ENCODE data around the gene REELD1. TPM values are rescaled to one million over a fixed set of nuclear protein-coding genes. Genes with fewer than 3 reads are reported as not detected.

REELD1 gene
- total and polyA plus RNA-seq, 12 donors = 0.12 to 1.4 (median 0.22) TPM; not detected in 6

DNA sequence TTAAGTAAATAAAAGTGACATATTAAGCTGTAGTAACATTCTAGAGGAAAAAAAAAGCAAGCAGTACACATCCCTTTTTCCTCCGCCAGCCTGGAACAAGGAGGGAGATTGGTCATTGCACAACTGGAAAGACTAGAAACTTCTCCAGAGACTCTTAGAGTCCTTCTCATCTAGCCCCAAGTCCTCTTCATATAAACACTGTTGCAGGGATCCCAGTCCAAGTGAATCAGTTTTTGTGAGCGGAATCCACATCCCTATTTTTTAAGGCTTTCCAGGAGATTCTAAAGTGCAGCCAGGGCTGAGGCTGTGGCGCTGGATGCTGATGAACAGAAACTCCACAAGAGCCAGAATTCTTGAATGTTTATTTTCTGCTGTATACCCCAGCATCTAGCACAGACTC, 23.8 kb downstream of the REELD1 start:
- DNase-seq (no peak), ATAC-seq (no peak)
- intact Hi-C loops (cut with DNase I) = loop anchor here in 4 of 10 donors (2.0 to 10.0 kb wide), 4 partner anchors 45 to 847 kb away; no protein-coding TSS in a partner anchor
- Histone ChIP-seq H3K27me3 (no peaks in the 10 kb centered on the region), H3K27ac (peak overlapping the region in 1 of 10 donors; percentile 34), H3K9me3 (peaks cover 0 to 4% (median 0%) of the 10 kb centered on the region in 11 donors), H3K4me1 (peaks cover 5 to 62% (median 40%) of the 10 kb centered on the region in 9 donors), H3K36me3 (no peaks in the 10 kb centered on the region), H3K4me3 (no peak overlapping the region)
- WGBS, 2 donors = 91 to 97% methylated on average over 3 of the region's 3 CpGs
- no peak for TF ChIP-seq CTCF (IDR thresholded peaks at IDR 0.05)

- peak overlapping the region in 4 of 10 donors; percentile 7 to 43 (median 27) for H3K4me3 ChIP-seq
- TF ChIP-seq CTCF (IDR thresholded peaks at IDR 0.05) = peak; percentile 33 to 64 (median 46)
- intact Hi-C loops (cut with DNase I) = loop anchor here in 1 of 10 donors (2.0 kb wide), 1 partner anchor 95 kb away; no protein-coding TSS in a partner anchor
- H3K27me3 ChIP-seq = no peaks in the 10 kb centered on the region
- peak overlapping the region; percentile 61 to 94 (median 90) for H3K27ac ChIP-seq
- 47 to 52% methylated on average over 24 of the region's 24 CpGs for WGBS, 2 donors
- peaks cover 8 to 74% (median 49%) of the 10 kb centered on the region in 9 donors for H3K4me1 ChIP-seq
- peaks cover 0 to 4% (median 0%) of the 10 kb centered on the region in 11 donors for H3K9me3 ChIP-seq
- no peaks in the 10 kb centered on the region for H3K36me3 ChIP-seq
- ATAC-seq (peak in 4 of 8 donors; percentile 3 to 36 (median 7)), DNase-seq (peak; percentile 16 to 45)
These were observed 29.0 kb downstream of the REELD1 start for GRCh38 chr4:146243141-146243882.

- Histone ChIP-seq H3K9me3 (peaks cover 0 to 4% (median 0%) of the 10 kb centered on the region in 11 donors), H3K4me3 (no peak overlapping the region), H3K27ac (peak overlapping the region in 6 of 10 donors; percentile 87 to 94 (median 91)), H3K4me1 (peaks cover 8 to 68% (median 46%) of the 10 kb centered on the region in 9 donors), H3K36me3 (no peaks in the 10 kb centered on the region), H3K27me3 (no peaks in the 10 kb centered on the region)
- WGBS, 2 donors = 86 to 91% methylated on average over 17 of the region's 17 CpGs
- no peak for DNase-seq
- TF ChIP-seq CTCF (IDR thresholded peaks at IDR 0.05) = no peak
- intact Hi-C loops (cut with DNase I) = loop anchor here in 1 of 10 donors (2.0 kb wide), 1 partner anchor 95 kb away; no protein-coding TSS in a partner anchor
- ATAC-seq = no peak
These were observed 29.5 kb downstream of the REELD1 start for GRCh38 chr4:146243883-146244277.

DNA sequence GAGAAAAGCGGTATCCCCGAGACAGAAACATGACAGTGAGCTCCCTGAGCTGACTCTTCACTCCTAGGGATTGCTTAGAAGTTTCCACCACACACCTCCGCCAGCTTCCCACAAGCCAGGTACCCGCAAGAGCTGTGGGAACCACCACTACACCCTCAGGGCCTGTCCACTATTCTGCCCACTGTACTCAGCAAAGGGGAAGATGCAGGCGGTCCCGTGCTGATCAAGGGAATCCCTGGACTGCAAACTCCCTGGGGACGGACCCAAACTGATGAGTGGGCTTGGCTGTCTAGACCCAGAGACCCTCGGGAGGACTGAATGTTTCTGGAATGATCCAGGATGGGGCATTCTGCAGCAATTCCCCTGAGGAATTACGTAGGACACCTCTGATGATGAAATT, 30.2 kb downstream of the REELD1 start:
- Histone ChIP-seq H3K27me3 (no peaks in the 10 kb centered on the region), H3K27ac (no peak overlapping the region), H3K4me1 (peaks cover 8 to 62% (median 42%) of the 10 kb centered on the region in 9 donors), H3K36me3 (no peaks in the 10 kb centered on the region), H3K4me3 (no peak overlapping the region), H3K9me3 (peaks cover 0 to 3% (median 0%) of the 10 kb centered on the region in 11 donors)
- no peak for TF ChIP-seq CTCF (IDR thresholded peaks at IDR 0.05)
- DNase-seq (no peak), ATAC-seq (no peak)
- intact Hi-C loops (cut with DNase I) = no loop called here
- WGBS, 2 donors = 86 to 90% methylated on average over 9 of the region's 9 CpGs
